Activated T-helper 17 cell treated with anti-CD3 and anti-CD28 coated beads, Interleukin-2, amount 50 U/mL, for 72 hours (primary cell): ENCODE measurements around the gene CENPI. TPM values are rescaled to one million over a fixed set of nuclear protein-coding genes. Genes with fewer than 3 reads are reported as not detected.
A peak's percentile ranks its signal among the peaks of the same experiment; 100 is the strongest.

Experiments used
- ATAC-seq: fragments of 150-1000 bp; cut with Tn5 transposase; replicated peaks from 2 replicates; pipeline ENCODE4 v1.10.0; 2021; ENCODE audit warnings: mild to moderate bottlenecking, moderate library complexity
- H3K27ac Mint-ChIP-seq: one replicate; pipeline ENCODE4 v1.8.0; 2022; ENCODE audit warnings: mixed read lengths
- H3K27me3 Mint-ChIP-seq: one replicate; pipeline ENCODE4 v1.8.0; 2022; ENCODE audit warnings: mixed read lengths
- H3K36me3 Mint-ChIP-seq: one replicate; pipeline ENCODE4 v1.8.0; 2022; ENCODE audit warnings: low read depth, mild to moderate bottlenecking, mixed read lengths
- H3K4me1 Mint-ChIP-seq: one replicate; pipeline ENCODE4 v1.8.0; 2022; ENCODE audit warnings: mixed read lengths
- H3K4me3 Mint-ChIP-seq: one replicate; pipeline ENCODE4 v1.8.0; 2022; ENCODE audit warnings: mild to moderate bottlenecking, mixed read lengths
- H3K9me3 Mint-ChIP-seq: one replicate; pipeline ENCODE4 v1.8.0; 2022; ENCODE audit warnings: mixed read lengths
- total RNA-seq, 2 donors: library from RNA; stranded (reverse); gene quantifications; one replicate each; pipeline ENCODE4 v1.2.3, GENCODE V29; 2022

The CENPI gene
- total RNA-seq, 2 donors from 2014 or later = 18.6 to 28.1 TPM

- no peak for ATAC-seq
- peak overlapping the region; percentile 47 for H3K27ac Mint-ChIP-seq
- no peaks in the 10 kb centered on the region for H3K36me3 Mint-ChIP-seq
- H3K9me3 Mint-ChIP-seq = no peaks in the 10 kb centered on the region
- no peak overlapping the region for H3K4me3 Mint-ChIP-seq
- no peaks in the 10 kb centered on the region for H3K4me1 Mint-ChIP-seq
- H3K27me3 Mint-ChIP-seq = no peaks in the 10 kb centered on the region
Measured at GRCh38 chrX:101091817-101092216, 6.2 kb upstream of the CENPI start.

GRCh38 chrX:101108284-101108683 is 10.3 kb downstream of the CENPI start:
- no peaks in the 10 kb centered on the region for H3K9me3 Mint-ChIP-seq
- H3K4me1 Mint-ChIP-seq = no peaks in the 10 kb centered on the region
- peaks cover 23% of the 10 kb centered on the region for H3K36me3 Mint-ChIP-seq
- no peak overlapping the region for H3K27ac Mint-ChIP-seq
- H3K4me3 Mint-ChIP-seq = no peak overlapping the region
- ATAC-seq = no peak
- H3K27me3 Mint-ChIP-seq = no peaks in the 10 kb centered on the region

GRCh38 chrX:101117701-101118100 is 19.7 kb downstream of the CENPI start:
- H3K4me3 Mint-ChIP-seq = no peak overlapping the region
- no peak overlapping the region for H3K27ac Mint-ChIP-seq
- H3K4me1 Mint-ChIP-seq = no peaks in the 10 kb centered on the region
- H3K36me3 Mint-ChIP-seq = peaks cover 30% of the 10 kb centered on the region
- no peaks in the 10 kb centered on the region for H3K27me3 Mint-ChIP-seq
- no peaks in the 10 kb centered on the region for H3K9me3 Mint-ChIP-seq
- no peak for ATAC-seq

GRCh38 chrX:101136235-101136634 is 38.2 kb downstream of the CENPI start:
- Mint-ChIP-seq H3K4me1 (no peaks in the 10 kb centered on the region), H3K36me3 (peaks cover 28% of the 10 kb centered on the region), H3K27me3 (no peaks in the 10 kb centered on the region), H3K4me3 (no peak overlapping the region), H3K27ac (no peak overlapping the region), H3K9me3 (no peaks in the 10 kb centered on the region)
- ATAC-seq = no peak

Other genes starting within 250 kb of the CENPI start
- not detected for gene NOX1, start 223.8 kb upstream of the CENPI start, total RNA-seq
- under 1 TPM; 0.13 to 0.34 TPM for gene XKRX, start 169.3 kb upstream of the CENPI start, total RNA-seq
- not detected for gene ARL13A, start 128.5 kb upstream of the CENPI start, total RNA-seq
- gene TRMT2B, start 46.1 kb upstream of the CENPI start, total RNA-seq = 10 to 100 TPM; 25.7 to 29.2 TPM
- gene TMEM35A, start 19.3 kb upstream of the CENPI start, total RNA-seq = not detected
- 1 to 10 TPM in 1 of 2 donors, under 1 TPM in 1; 0.90 to 1.6 TPM for gene DRP2, start 121.6 kb downstream of the CENPI start, total RNA-seq
- under 1 TPM in 1 of 2 donors, not detected in 1; 0.11 TPM for gene TAF7L, start 193.1 kb downstream of the CENPI start, total RNA-seq